Epithelial cell of prostate (primary cell): ENCODE results near the gene OR52I2.

ENCODE experiments used
- DNase-seq: peaks from one replicate; pipeline ENCODE4 v3.0.0-alpha.2; 2011; ENCODE audit warnings: low read depth, low spot score
- H3K27ac ChIP-seq: fragments of 450-650 bp; 2 replicates; pipeline ENCODE4 v1.5.1; 2017; ENCODE audit warnings: mild to moderate bottlenecking

Gene OR52I2

GRCh38 chr11:4607096-4607495 lies 25.6 kb downstream of the OR52I2 start:
- no peak for DNase-seq
- peak overlapping the region; percentile 67 for H3K27ac ChIP-seq

GRCh38 chr11:4607781-4608666 lies 26.5 kb downstream of the OR52I2 start, which contains the start of gene TRIM68:
TRIM68 (minus strand) TSS chr11:4608231; CDS start chr11:4605504, 2,727 bp downstream.
- peak within 1 kb of the TSS; percentile 67 for H3K27ac ChIP-seq
- peak; percentile 58 for DNase-seq

- DNase-seq, result no peak
- no peak overlapping the region for H3K27ac ChIP-seq
Measured at GRCh38 chr11:4610258-4610935, 28.9 kb downstream of the OR52I2 start.

GRCh38 chr11:4611986-4612385 lies 30.4 kb downstream of the OR52I2 start:
- DNase-seq, result no peak
- no peak overlapping the region for H3K27ac ChIP-seq

- H3K27ac ChIP-seq, result no peak overlapping the region
- no peak for DNase-seq
Measured at GRCh38 chr11:4615856-4616444, 34.4 kb downstream of the OR52I2 start.

- H3K27ac ChIP-seq, result no peak overlapping the region
- no peak for DNase-seq
Measured at GRCh38 chr11:4619514-4619913, 38.0 kb downstream of the OR52I2 start.

GRCh38 chr11:4626207-4627099 lies 44.9 kb downstream of the OR52I2 start:
- DNase-seq, result peak; percentile 26
- no peak overlapping the region for H3K27ac ChIP-seq

- no peak overlapping the region for H3K27ac ChIP-seq
- DNase-seq, result no peak
Measured at GRCh38 chr11:4636136-4636535, 54.6 kb downstream of the OR52I2 start.

- H3K27ac ChIP-seq, result no peak within 1 kb of the TSS
- no peak for DNase-seq
Measured at GRCh38 chr11:4636962-4637661, 55.6 kb downstream of the OR52I2 start, which contains the start of gene OR51D1. OR51D1 (plus strand) TSS chr11:4637477; CDS start chr11:4639791, 2,314 bp downstream.

GRCh38 chr11:4637662-4638047 lies 56.1 kb downstream of the OR52I2 start:
- DNase-seq, result no peak

GRCh38 chr11:4639931-4640330 lies 58.4 kb downstream of the OR52I2 start:
- no peak overlapping the region for H3K27ac ChIP-seq
- DNase-seq, result no peak

More at GRCh38 chr11:4637662-4638047, 56.1 kb downstream of the OR52I2 start:
- no peak overlapping the region for H3K27ac ChIP-seq

GRCh38 chr11:4641501-4641900 lies 60.0 kb downstream of the OR52I2 start:
- no peak for DNase-seq
- H3K27ac ChIP-seq, result no peak overlapping the region

GRCh38 chr11:4642043-4642442 lies 60.5 kb downstream of the OR52I2 start:
- no peak overlapping the region for H3K27ac ChIP-seq
- no peak for DNase-seq
